ENCODE data around the gene LDB2.

Gene LDB2

DNA sequence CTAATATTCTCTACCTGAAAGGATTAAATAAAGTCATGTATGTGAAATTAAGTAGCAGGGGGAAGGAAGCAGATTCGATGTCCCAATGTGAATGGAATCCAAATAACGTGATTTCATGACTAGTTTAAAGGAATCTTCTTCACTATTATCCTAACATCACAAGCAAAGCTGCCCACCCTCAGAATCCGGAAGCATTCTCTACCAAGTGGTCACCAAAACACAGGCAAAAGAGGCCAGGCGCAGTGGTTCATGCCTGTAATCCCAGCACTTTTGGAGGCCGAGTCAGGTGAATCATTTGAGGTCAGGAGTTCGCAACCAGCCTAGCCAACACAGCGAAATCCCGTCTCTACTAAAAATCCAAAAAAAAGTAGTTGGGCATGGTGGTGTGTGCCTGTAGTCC, 212.9 kb downstream of the LDB2 start:
- no peak for DNase-seq (ENCODE audit: low read depth in 2 of 2)

DNA sequence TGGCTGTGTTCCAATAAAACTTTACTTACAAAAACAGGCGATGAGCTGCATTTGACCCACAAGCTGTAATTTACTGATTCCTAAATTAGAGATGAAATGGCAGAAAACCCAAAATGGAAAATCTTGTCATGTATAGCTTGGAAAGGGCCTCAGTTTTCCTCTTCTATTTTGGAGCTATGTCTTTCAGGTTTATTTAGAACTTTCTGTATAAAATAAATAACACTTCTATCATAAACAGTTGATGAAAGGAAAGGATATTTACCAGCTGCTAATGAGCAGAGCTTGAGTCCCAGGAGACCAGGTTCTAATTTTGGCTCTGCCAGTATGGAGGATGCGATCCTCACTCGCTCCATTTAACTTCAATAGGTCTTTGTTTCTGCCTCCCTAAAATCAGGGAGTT, 213.5 kb downstream of the LDB2 start:
- DNase-seq (ENCODE audit: low read depth in 2 of 2), result no peak

DNA sequence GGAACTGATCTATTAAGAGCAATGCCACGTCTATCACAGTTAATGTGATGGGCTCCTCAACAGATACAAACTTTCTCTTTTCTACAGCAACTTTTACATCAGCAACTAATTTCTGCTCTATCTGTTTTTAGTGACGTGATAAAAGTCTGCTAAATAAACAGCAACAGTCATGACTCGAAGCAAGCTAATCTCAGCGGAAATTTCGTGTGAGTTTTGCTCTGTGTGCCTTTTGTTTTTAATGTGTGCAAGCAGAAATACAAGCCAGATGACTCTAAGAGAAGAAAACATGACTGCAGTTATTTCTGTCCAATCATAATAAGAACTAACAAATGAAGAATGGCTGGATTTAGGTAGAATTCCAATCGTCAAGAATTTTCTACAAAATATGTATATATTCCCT, 214.3 kb downstream of the LDB2 start:
- no peak for DNase-seq (ENCODE audit: low read depth in 2 of 2)

DNA sequence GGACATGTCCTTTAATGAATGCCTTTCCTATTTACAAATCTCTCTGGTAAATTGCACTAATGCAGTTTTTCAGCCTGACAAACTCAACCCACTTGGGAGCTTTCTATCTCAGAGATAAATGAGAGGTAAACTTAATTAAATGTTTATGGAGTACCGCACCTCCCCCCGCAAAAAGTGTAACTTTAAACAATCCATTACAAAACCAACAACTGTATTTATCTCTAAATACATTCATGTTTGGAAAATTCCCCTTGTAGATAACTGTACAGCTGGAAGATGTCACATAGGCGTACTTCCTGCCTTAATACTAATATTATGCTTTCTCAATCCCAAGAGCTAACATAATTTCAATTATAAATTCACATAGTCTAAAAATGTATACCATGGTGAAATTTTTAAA, 215.5 kb downstream of the LDB2 start:
- DNase-seq (ENCODE audit: low read depth in 2 of 2), result no peak

DNA sequence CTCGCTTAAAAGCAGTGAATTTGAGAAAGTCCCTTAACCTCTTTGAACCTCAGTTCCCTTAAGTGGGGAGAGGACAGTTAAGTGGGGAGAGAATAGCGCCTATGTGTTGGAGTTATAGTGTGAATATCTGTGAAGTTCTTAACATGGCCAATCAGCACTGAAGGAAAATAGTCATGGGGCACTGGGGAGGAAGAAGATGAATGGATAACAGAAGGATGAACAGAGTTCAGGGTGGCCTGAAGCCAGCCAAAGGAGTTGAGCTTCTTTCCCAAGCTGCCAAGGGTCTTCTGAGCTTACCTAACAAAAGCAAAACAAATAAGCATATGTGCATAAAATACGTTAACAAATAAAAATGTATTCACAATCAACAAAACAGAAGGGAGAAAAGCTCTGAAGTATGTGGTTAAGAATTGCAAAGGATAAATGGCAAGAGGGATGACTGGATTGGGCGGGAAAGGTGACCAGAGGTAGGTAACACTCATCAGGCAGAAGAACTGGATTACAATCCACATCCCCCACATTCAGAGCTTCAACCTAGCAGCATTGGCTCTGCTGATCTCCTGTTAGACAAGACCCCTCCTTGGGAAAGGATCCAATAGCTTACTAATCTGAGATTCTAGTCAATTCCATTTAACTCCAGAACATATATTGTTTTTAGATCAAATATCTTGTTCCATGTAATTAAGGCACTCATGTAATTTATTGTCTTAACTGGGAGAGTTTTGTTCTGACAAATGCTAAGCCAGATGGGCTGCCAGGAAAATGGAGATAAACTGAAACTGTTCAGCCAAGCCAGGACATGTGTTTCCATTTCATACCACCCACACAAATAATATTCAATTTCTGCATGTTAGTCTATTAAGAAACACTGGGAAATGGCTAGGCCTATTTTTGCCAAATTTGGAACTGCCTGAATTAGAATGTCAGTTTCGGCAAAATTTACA, 221.2 kb downstream of the LDB2 start:
- no peak for DNase-seq (ENCODE audit: low read depth in 2 of 2)

DNA sequence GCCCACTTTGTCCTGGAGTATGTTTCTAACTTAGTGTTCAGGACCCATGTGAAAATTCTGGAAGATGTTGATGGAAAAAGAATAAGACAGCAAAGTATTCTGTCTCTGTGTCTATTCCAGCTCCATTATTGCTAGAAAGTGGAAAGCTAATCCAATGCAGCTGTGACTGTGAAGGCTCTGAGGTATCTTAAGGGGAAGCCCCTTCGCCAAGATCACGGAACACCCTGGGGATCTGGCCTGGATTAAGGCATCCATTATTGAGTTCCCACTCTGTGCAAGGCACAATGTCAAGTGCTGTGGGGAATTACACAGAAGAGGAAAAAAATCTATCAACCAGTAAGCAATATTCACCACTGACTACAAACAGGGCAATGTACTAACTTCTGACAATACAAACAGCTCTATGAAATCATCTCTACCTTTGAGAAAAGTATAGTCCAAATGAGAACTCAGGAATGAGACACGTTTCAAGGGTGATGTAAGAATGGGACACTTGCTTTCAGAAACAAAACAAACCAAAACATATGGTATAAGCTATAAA, 222.1 kb downstream of the LDB2 start:
- DNase-seq (ENCODE audit: low read depth in 2 of 2), result no peak

DNA sequence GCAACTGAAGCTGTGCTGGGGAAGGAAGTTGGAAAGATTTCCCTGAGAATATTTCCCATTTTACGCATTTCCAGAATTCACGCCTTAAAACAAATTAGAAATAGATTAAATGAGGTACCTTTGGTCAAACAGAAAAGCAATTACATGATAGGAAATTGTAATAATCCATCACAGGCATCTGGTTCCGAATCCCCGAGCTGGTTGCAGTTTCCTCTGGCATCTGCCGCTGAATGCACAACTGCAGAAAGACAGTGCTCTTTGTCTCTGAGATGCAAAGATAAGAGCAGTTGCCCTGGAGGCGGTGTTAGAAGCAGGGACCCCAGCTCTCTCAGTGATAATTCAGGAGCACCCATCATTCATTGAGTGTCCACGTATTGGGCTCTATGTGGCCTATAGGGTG, 224.4 kb downstream of the LDB2 start:
- no peak for DNase-seq (ENCODE audit: low read depth in 2 of 2)

DNA sequence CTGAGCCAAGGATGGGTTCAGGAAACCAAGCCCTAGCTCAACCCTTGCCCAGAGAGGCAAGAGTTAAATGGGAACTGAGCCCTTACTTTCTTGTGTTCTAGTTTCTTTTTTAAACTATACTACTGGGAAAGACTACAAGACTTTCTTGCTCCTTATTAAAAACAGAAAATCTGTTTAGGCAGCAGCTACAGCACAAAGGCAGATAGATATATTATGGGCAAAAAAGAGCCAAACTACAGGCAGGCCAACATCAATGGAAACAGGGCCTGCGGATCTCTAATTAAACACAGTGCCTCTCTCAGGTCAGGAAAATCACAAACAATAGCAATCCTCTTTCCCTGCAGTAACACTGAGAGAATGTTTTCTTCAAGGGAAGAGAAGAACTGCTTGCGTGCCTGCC, 226.0 kb downstream of the LDB2 start:
- no peak for DNase-seq (ENCODE audit: low read depth in 2 of 2)

DNA sequence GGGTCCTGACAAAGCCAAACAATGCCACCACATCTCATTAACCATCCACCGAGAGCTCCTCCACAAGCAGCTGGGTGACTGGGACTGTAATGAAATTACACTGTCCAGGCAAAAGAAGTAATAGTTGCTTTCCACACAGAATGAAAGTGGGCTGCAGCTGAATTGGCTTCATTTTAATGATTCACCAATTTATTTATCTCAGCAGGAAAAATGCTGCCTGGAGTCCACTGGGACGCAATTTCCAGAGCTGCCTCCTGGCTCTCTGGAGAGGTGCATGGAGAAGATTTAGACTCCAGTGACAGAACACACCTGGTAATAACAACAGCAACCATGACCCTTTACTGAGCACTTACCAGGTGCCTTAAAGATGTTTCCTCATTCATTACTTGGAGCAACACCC, 226.7 kb downstream of the LDB2 start:
- DNase-seq (ENCODE audit: low read depth in 2 of 2), result no peak

DNA sequence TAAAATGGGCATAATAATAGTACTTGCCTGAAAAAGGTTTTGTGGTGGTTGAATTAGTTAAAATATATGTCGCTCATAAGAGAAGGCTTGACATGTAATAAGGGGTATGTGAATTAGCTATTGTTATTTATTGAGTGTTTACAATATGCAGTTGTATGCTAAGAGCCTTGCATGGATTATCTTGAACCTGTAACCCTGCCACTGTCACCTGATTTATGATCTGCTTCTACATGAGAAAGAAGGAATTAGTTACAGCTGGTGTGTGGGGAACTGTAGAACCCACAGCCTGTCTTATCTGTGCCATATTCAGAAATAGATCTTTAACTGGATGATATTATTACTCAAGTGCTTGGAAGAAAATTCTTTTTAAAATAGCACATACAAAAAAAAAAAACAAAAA, 227.7 kb downstream of the LDB2 start:
- no peak for DNase-seq (ENCODE audit: low read depth in 2 of 2)

DNA sequence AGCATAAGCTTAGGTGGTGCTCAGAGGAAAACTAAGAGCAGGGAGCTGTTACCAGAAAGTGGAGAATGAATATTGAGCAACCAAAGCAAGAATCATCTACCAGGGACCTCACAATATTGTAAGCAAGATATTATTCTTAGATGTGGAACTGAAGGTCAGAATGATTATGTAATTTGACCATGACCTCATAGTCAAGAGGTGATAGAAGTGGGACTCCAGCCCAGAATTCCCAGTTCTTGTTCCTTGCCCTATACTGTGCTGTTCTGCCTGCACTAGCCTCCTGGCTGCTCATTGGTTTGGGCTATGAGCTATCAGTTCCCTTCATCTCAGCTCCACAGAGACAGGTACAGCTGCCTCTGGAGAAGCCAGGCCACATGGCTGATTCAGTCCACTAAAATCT, 229.4 kb downstream of the LDB2 start:
- no peak for DNase-seq (ENCODE audit: low read depth in 2 of 2)

DNA sequence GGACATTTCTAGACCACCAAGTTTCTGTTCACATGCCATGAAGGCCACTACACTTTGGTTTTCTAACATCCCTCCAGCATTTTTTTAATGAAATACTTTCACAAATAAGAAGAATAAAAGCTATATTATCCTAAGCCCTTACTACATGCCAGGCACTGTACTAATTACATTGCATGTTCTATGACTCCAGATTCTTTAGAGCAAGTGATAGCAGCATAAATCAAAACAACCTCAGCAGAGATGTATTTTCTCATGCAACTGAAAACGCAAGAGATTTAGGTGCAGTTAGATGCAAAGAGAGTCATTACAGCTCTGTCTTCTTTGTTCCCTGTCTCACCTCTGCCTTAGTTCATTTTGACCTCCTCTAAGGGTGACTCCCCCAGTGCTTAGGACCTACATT, 230.0 kb downstream of the LDB2 start:
- no peak for DNase-seq (ENCODE audit: low read depth in 2 of 2)

DNA sequence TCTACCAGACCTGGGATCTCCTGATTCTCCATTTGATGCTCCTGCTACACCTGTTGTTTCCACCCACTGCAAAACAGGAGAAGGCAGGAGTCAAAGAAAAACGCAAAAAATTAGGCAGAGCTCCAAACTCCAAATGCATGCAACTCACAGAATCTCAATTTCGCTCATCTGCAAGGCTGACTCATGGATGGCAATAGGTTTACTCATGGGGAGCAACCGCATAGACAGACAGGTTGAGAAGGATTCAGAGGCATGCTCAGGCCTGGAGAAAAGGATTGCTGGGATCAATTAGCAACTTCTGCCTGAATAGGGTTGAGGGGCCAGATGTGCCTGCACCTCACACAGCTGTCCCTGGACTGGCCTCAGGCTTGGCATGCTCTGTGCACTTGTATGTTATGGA, 231.0 kb downstream of the LDB2 start:
- no peak for DNase-seq (ENCODE audit: low read depth in 2 of 2)

DNA sequence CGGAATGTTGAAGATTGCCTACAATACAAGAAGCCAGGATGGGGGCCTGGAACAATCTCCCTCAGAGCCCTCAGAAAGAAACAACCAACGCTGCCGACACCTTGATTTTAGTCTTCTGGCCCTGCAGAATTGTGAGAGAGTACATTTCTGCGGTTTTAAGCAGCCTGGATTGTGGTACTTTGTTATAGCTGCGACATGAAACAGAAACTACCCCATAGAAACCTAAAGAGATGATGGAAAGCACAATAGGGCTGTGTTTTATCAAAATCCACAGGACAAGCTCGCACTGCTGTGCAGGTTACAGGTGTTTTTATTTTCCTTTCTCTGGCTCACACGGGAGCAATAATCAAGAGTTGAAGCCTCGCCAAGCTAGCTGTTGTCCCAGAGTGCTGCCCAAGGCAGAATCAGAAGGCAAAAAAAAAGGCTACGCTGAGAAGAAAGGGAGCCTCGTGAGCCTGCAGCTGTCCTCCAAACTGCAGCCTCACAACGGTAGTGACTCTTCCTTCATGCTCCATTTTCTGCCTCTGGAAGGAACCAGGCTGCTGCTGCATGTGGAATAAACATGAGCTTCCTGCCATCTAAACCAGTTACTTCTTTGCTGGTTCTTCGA, 232.4 kb downstream of the LDB2 start:
- no peak for DNase-seq (ENCODE audit: low read depth in 2 of 2)

DNA sequence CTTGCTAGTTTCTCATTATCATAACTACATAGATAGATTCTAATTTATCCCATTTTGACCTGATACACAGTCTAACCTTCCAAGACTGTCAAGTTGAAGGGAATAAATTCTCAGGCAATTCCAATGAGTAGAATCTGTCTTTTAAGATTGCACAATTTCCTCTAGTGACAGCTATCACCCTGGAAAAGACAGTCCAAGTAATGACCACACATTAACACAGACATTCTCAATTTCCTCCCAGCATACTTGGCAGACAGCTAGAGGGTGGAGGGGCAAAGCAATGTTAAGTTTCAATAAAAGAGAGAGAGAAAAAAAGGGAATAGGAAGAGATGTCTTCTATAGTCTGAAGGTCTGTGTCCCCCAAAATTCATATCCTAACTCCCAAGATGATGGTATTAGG, 234.7 kb downstream of the LDB2 start:
- no peak for DNase-seq (ENCODE audit: low read depth in 2 of 2)

DNA sequence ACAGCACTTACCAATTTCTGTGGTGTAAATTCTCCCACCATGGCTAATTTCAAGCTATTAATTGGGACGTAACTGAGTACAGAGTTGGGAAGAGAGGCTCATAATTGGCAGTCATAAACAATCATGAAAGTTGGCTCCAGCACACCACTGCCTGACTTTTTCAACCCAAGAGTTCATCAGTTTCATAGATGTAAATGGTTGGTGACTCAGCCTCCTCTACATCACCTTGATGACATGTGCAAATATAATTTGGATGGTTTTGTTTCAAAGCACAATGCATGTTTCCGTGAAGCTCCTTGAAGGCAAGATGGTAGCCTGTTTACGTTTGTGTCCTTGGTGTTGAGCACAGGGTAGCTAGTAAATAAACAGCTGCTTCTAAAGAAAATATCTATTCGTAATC, 235.1 kb downstream of the LDB2 start:
- DNase-seq (ENCODE audit: low read depth in 2 of 2), result no peak

DNA sequence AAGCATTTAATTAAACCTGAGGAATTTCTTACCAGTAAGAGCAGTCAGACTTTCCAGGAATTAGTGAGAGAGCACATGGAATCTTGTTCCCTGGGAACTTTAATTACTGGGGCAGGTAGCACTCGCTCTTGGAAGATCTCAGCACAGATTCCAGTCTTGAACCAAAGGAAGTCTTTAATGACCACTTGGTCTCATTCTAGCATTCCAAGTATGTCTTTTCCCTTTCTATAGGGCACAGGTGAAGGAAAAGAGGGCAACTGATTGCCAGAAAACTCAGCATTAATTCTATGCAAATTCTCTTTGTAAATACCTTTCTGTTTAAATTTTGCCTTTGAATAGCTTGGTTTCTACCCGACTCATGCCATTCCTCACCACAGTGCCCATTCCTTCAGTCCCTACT, 236.6 kb downstream of the LDB2 start:
- no peak for DNase-seq (ENCODE audit: low read depth in 2 of 2)

DNA sequence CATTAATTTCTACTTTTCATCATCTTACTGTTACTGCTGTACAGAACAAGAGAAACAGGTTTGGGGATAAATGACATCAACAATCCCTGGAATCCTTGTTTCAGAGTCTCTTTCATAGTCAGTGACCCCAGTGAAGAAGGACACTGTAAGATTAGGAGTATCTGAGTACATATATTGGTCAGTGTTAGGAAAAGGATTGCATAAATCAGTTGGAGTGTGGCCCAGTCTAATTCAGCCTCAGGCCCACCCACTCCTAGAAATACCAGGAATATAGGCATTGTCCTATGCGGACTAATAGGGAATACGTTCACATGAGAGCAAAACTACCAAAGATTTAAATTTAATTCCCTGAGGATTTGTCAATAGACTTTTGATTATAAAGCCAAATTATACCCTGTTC, 237.8 kb downstream of the LDB2 start:
- DNase-seq (ENCODE audit: low read depth in 2 of 2), result no peak

DNA sequence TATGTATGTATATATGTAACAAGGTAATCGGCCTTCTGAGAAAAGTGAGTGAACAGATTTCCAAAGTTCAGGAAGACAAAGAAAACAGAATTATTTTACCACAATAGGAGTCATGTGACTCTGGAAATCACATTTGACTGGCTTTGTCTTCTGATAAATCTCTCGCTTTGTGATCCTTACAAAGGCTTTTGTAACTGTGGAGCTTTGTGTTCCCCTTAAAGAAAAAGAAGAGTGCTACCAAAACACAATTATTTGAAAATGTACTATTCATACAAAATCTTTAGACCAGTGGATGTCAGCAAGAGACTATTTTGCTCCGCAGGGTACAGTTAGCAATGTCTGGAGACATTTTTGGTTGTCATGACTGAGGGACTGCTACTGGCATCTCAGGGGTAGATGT, 238.8 kb downstream of the LDB2 start:
- no peak for DNase-seq (ENCODE audit: low read depth in 2 of 2)

DNA sequence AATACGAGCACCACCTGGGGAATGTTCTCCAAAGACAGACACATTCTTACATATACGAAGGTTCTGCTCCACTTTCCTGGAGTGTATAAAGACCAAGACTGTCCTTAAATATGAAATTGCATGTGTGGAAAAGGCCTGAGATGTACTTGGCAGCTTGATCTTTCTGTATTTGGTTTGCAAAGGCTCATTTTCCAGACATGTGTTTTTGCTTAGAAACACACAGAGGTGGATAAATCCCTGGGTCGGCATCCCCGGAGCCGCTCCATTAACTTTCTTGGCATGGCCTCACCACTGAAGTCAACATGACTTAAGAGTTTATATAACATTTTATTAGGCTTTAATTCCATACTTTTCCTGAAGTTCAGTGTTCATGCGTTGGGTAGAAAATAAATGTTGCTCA, 239.4 kb downstream of the LDB2 start:
- DNase-seq (ENCODE audit: low read depth in 2 of 2), result no peak

DNA sequence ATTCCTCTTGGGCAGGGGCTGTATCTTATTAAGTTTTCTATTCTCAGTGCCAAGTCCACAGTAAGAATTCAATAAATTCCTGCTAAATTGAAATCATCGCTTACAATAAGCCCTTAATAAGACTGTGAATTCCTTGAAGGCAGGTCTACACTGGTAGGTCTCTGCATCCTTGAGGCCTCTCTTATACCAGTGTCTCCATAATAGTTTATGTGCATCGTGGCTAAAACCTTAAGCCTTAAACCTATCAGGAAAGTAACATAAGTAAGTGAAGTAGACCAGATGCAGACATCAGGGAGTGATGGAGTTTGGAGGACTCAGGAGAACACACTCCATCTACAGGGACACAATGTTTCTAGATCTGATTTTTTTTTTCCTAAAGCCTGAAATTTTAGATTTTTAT, 240.3 kb downstream of the LDB2 start:
- DNase-seq (ENCODE audit: low read depth in 2 of 2), result no peak

DNA sequence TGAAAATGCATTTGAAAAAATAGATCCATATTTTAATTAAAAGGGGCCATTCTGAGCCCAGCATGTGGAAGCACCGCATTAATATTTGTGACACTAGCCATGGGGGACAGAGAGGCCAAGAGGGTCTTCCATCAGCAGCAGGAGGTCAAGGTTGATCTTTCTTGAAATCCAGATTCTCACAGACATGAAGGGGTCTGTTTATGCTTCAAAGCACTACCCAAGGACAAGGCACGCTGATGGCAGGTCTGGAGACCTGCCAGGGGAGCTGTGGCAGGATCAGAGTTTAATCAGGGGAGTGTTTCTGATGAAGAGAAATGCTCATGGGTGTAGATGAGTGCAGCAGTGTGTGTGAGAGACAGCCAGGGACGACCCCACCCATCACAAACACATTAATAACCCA, 243.3 kb downstream of the LDB2 start:
- DNase-seq (ENCODE audit: low read depth in 2 of 2), result no peak

DNA sequence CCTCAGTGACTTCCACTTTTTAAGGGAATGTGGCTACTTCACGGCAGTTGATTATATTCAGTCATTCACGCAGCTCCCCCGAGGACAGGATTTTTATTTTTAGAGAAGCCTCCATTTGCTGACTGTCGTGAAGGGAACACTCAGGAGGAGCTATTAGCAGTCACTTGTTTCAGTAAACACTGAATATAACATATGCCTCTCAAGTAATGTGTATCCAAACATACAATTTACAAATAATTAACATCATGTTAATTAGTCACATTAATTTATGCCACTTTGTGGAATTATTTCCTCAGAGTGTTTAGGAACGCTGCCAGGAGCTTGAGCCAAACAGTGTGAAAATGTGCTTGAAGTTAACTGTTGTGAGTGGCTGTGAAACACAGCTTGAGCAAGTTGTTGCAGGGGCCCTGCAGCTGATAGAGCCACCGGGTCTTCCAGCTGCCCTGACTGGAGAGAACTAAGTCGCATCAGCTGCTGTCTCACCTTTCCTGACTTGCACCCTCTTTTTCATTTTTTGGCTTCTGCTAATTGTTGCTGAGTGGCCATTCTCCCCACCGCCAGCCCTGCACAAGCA, 245.6 kb downstream of the LDB2 start:
- no peak for DNase-seq (ENCODE audit: low read depth in 2 of 2)
